Measurements from ENCODE around the gene SLC29A2.

SLC29A2 gene

GRCh38 chr11:66313321-66314185 lies 58.0 kb downstream of the SLC29A2 start:
- Histone ChIP-seq H3K36me3 (ENCODE audit: control insufficient read depth, insufficient read depth, low read length) (no peaks in the 10 kb centered on the region), H3K4me1 (ENCODE audit: control insufficient read depth, insufficient read depth, low read length) (peaks cover 19% of the 10 kb centered on the region), H3K9ac (ENCODE audit: low read depth, low read length) (peak overlapping the region; percentile 30; the same call in 1 of the 2 replicates), H3K27me3 (ENCODE audit: control insufficient read depth, insufficient read depth, low read length) (no peaks in the 10 kb centered on the region; the same call in 1 of the 2 replicates), H3K9me3 (ENCODE audit: control insufficient read depth, insufficient read depth, low read length) (no peaks in the 10 kb centered on the region), H3K4me3 (ENCODE audit: low read depth, low read length) (peak overlapping the region; percentile 59), H3K27ac (ENCODE audit: low read depth, low read length) (peak overlapping the region; percentile 86)

- H3K9me3 ChIP-seq (ENCODE audit: control insufficient read depth, insufficient read depth, low read length): no peaks in the 10 kb centered on the region
- peak overlapping the region; percentile 86 for H3K27ac ChIP-seq (ENCODE audit: low read depth, low read length)
- peak overlapping the region; percentile 30; the same call in 1 of the 2 replicates for H3K9ac ChIP-seq (ENCODE audit: low read depth, low read length)
- peak overlapping the region; percentile 63 for H3K4me3 ChIP-seq (ENCODE audit: low read depth, low read length)
- no peaks in the 10 kb centered on the region; the same call in 1 of the 2 replicates for H3K27me3 ChIP-seq (ENCODE audit: control insufficient read depth, insufficient read depth, low read length)
- H3K36me3 ChIP-seq (ENCODE audit: control insufficient read depth, insufficient read depth, low read length): no peaks in the 10 kb centered on the region
- H3K4me1 ChIP-seq (ENCODE audit: control insufficient read depth, insufficient read depth, low read length): peaks cover 11% of the 10 kb centered on the region
Observed at GRCh38 chr11:66312549-66313320, 58.8 kb downstream of the SLC29A2 start.

Data from HUES48 (cell line).